ENCODE results near the gene ARHGAP42. TPM values are rescaled to one million over a fixed set of nuclear protein-coding genes. Genes with fewer than 3 reads are reported as not detected.
"Not testable (repeated sequence)": the region's sequence is repeated elsewhere in the genome, so short reads cannot be mapped to it uniquely, and the experiment has no call there.

Gene ARHGAP42
- total RNA-seq, 3 donors from 2014 or later: 14.6 to 26.7 (median 26.2) TPM

- Histone ChIP-seq H3K4me3 (no peak overlapping the region), H3K4me1 (no peaks in the 10 kb centered on the region), H3K27ac (no peak overlapping the region), H3K9me3 (no peaks in the 10 kb centered on the region), H3K36me3 (no peaks in the 10 kb centered on the region), H3K27me3 (no peaks in the 10 kb centered on the region)
- TF ChIP-seq, protein P1, sequence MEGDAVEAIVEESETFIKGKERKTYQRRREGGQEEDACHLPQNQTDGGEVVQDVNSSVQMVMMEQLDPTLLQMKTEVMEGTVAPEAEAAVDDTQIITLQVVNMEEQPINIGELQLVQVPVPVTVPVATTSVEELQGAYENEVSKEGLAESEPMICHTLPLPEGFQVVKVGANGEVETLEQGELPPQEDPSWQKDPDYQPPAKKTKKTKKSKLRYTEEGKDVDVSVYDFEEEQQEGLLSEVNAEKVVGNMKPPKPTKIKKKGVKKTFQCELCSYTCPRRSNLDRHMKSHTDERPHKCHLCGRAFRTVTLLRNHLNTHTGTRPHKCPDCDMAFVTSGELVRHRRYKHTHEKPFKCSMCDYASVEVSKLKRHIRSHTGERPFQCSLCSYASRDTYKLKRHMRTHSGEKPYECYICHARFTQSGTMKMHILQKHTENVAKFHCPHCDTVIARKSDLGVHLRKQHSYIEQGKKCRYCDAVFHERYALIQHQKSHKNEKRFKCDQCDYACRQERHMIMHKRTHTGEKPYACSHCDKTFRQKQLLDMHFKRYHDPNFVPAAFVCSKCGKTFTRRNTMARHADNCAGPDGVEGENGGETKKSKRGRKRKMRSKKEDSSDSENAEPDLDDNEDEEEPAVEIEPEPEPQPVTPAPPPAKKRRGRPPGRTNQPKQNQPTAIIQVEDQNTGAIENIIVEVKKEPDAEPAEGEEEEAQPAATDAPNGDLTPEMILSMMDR (IDR thresholded peaks at IDR 0.05): no peak
- no peak for TF ChIP-seq POLR2AphosphoS5 (IDR thresholded peaks at IDR 0.05)
- no peak for TF ChIP-seq POLR2A (IDR thresholded peaks at IDR 0.05)
- DNase-seq (ENCODE audit: low spot score in 2 of 2): no peak
- intact Hi-C loops (cut with DNase I; ENCODE audit: low total_unique reads): no loop called here
These were observed 23.5 kb upstream of the ARHGAP42 start for GRCh38 chr11:100663583-100663982.

DNA sequence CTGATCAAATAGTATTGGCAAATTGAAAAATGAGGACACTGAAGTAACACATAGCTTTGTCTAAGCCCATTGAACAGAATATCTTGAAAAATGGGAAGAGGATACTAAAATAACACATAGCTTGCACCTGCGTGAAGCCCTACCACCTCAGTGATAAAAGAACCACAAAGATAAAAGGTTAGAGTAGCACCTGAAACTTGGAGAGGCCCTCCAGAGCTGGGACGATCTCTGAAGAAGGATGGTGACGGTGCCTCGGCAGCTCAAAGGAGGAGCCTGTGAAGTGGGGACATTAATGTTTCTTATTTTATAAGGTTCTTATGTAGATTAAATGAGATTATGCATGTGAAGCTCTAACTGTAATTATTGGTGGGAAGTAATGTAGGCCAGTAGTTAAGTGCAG is 23.1 kb upstream of the ARHGAP42 start:
- intact Hi-C loops (cut with DNase I; ENCODE audit: low total_unique reads): no loop called here
- Histone ChIP-seq H3K4me1 (no peaks in the 10 kb centered on the region), H3K4me3 (no peak overlapping the region), H3K27ac (no peak overlapping the region), H3K36me3 (no peaks in the 10 kb centered on the region), H3K9me3 (no peaks in the 10 kb centered on the region), H3K27me3 (no peaks in the 10 kb centered on the region)
- no peak for DNase-seq (ENCODE audit: low spot score in 2 of 2)
- TF ChIP-seq, protein P1 (IDR thresholded peaks at IDR 0.05): no peak

DNA sequence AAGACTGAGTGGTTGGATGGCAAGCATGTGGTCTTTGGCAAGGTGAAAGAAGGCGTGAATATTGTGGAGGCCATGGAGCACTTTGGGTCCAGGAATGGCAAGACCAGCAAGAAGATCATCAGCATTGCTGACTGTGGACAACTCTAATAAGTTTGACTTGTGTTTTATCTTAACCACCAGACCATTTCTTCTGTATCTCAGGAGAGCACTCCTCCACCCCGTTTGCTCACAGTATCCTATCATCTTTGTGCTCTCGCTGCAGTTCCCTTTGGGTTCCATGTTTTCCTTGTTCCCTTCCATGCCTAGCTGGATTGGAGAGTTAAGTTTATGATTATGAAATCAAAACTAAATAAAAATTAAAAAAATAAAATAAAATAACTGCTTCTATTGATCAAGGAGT is 20.3 kb upstream of the ARHGAP42 start:
- intact Hi-C loops (cut with DNase I; ENCODE audit: low total_unique reads); H3K36me3 ChIP-seq; H3K4me3 ChIP-seq; H3K27me3 ChIP-seq; H3K4me1 ChIP-seq; H3K27ac ChIP-seq; DNase-seq (ENCODE audit: low spot score in 2 of 2); H3K9me3 ChIP-seq: not testable (repeated sequence)

DNA sequence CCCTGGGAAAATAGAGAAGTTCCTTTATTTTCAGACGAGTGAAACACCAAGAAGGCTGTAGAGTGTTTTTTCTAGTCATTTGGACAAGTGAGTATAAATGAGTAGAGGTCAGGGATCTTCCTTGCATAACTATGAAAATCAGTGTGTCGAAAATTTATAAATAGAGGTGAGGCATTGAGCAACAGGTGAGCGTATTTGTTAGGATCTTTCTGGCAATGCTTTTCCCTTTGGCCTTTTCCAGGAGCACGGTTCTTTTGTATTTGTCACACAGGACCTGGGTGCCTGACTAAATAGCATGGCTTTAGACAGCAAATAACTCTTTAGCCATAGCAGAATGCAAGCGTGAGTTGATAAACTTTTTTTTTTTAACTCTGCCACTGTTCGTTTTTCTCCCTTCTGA is 19.6 kb upstream of the ARHGAP42 start:
- Histone ChIP-seq H3K4me1 (no peaks in the 10 kb centered on the region), H3K9me3 (no peaks in the 10 kb centered on the region), H3K4me3 (no peak overlapping the region), H3K36me3 (no peaks in the 10 kb centered on the region), H3K27me3 (no peaks in the 10 kb centered on the region), H3K27ac (no peak overlapping the region)
- TF ChIP-seq, protein P1 (IDR thresholded peaks at IDR 0.05): no peak
- TF ChIP-seq POLR2A (IDR thresholded peaks at IDR 0.05) (no peak), POLR2AphosphoS5 (IDR thresholded peaks at IDR 0.05) (no peak)
- intact Hi-C loops (cut with DNase I; ENCODE audit: low total_unique reads): no loop called here
- no peak for DNase-seq (ENCODE audit: low spot score in 2 of 2)

GRCh38 chr11:100670140-100670539 is 16.9 kb upstream of the ARHGAP42 start:
- TF ChIP-seq POLR2AphosphoS5 (IDR thresholded peaks at IDR 0.05): no peak
- TF ChIP-seq, protein P1 (IDR thresholded peaks at IDR 0.05): no peak
- no peak for TF ChIP-seq POLR2A (IDR thresholded peaks at IDR 0.05)
- Histone ChIP-seq H3K27ac (no peak overlapping the region), H3K4me3 (no peak overlapping the region), H3K4me1 (no peaks in the 10 kb centered on the region), H3K9me3 (no peaks in the 10 kb centered on the region), H3K36me3 (no peaks in the 10 kb centered on the region), H3K27me3 (no peaks in the 10 kb centered on the region)
- intact Hi-C loops (cut with DNase I; ENCODE audit: low total_unique reads): no loop called here
- no peak for DNase-seq (ENCODE audit: low spot score in 2 of 2)

GRCh38 chr11:100671471-100671870 is 15.6 kb upstream of the ARHGAP42 start:
- Histone ChIP-seq H3K27me3 (no peaks in the 10 kb centered on the region), H3K9me3 (no peaks in the 10 kb centered on the region), H3K36me3 (no peaks in the 10 kb centered on the region), H3K4me1 (no peaks in the 10 kb centered on the region), H3K27ac (no peak overlapping the region), H3K4me3 (no peak overlapping the region)
- no peak for TF ChIP-seq POLR2AphosphoS5 (IDR thresholded peaks at IDR 0.05)
- intact Hi-C loops (cut with DNase I; ENCODE audit: low total_unique reads): no loop called here
- DNase-seq (ENCODE audit: low spot score in 2 of 2): no peak
